ENCODE measurements around the gene IL36RN.

IL36RN gene

DNA sequence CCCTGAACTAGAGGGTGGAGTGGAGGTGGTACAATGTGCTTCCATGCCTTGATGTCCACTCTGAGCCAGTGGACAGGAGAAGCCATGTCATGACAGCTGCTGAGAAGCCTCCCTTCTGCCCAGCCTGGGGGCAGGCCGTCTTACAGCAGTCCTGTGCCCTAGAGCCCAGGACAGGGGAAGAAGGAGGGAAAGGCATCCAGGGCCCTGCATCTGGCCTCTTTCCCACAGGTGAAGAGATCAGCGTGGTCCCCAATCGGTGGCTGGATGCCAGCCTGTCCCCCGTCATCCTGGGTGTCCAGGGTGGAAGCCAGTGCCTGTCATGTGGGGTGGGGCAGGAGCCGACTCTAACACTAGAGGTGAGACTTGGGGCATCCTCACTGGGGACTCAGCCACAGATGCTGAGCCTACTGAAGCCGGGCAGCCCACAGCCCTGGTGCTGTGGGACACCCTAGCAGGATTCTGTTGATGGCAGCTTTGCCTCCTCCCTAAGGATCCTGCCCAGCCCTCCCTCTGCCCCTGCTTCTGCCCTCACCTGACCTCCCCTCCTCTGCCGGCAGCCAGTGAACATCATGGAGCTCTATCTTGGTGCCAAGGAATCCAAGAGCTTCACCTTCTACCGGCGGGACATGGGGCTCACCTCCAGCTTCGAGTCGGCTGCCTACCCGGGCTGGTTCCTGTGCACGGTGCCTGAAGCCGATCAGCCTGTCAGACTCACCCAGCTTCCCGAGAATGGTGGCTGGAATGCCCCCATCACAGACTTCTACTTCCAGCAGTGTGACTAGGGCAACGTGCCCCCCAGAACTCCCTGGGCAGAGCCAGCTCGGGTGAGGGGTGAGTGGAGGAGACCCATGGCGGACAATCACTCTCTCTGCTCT lies 3.1 kb downstream of the IL36RN start:
- DNase-seq (ENCODE audit: low read depth in 2 of 2) = no peak
- H3K4me3 ChIP-seq (replicated peaks in 1 of 2; ENCODE audit: low read depth in 2 of 2, low read length in 2 of 2) = no peak overlapping the region
- TF ChIP-seq, protein P1, sequence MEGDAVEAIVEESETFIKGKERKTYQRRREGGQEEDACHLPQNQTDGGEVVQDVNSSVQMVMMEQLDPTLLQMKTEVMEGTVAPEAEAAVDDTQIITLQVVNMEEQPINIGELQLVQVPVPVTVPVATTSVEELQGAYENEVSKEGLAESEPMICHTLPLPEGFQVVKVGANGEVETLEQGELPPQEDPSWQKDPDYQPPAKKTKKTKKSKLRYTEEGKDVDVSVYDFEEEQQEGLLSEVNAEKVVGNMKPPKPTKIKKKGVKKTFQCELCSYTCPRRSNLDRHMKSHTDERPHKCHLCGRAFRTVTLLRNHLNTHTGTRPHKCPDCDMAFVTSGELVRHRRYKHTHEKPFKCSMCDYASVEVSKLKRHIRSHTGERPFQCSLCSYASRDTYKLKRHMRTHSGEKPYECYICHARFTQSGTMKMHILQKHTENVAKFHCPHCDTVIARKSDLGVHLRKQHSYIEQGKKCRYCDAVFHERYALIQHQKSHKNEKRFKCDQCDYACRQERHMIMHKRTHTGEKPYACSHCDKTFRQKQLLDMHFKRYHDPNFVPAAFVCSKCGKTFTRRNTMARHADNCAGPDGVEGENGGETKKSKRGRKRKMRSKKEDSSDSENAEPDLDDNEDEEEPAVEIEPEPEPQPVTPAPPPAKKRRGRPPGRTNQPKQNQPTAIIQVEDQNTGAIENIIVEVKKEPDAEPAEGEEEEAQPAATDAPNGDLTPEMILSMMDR (IDR thresholded peaks at IDR 0.05; ENCODE audit: low read depth, low read length) = no peak

DNA sequence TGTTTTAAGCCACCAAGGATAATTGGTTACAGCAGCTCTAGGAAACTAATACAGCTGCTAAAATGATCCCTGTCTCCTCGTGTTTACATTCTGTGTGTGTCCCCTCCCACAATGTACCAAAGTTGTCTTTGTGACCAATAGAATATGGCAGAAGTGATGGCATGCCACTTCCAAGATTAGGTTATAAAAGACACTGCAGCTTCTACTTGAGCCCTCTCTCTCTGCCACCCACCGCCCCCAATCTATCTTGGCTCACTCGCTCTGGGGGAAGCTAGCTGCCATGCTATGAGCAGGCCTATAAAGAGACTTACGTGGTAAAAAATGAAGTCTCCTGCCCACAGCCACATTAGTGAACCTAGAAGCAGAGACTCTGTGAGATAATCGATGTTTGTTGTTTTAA lies 5.3 kb downstream of the IL36RN start:
- TF ChIP-seq, protein P1 (IDR thresholded peaks at IDR 0.05; ENCODE audit: low read depth, low read length) = no peak

DNA sequence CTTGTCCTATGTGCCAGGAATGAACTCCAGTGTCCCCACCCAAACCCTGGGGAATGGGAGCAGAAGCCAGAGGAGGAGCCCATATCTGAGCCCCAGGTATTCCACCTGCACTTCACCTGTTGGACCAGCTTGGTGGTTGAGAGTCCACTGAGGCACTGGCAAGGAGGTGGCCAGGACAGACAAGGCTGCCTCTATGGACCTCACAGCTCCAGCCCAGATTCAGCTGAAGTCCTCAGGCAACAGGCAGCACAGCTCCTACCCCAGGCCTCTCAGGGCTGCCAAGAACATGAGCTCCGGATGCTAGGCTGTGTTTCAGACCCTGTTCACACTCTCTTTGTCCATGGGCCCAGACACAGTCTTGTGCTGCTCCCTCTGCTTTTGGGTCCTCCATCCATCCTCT lies 5.9 kb downstream of the IL36RN start:
- TF ChIP-seq, protein P1 (IDR thresholded peaks at IDR 0.05; ENCODE audit: low read depth, low read length) = no peak
- no peak for DNase-seq (ENCODE audit: low read depth in 2 of 2)
- no peak overlapping the region for H3K4me3 ChIP-seq (replicated peaks in 1 of 2; ENCODE audit: low read depth in 2 of 2, low read length in 2 of 2)

More for the DNA sequence above, 5.3 kb downstream of the IL36RN start:
- DNase-seq (ENCODE audit: low read depth in 2 of 2) = no peak
- no peak overlapping the region for H3K4me3 ChIP-seq (replicated peaks in 1 of 2; ENCODE audit: low read depth in 2 of 2, low read length in 2 of 2)

DNA sequence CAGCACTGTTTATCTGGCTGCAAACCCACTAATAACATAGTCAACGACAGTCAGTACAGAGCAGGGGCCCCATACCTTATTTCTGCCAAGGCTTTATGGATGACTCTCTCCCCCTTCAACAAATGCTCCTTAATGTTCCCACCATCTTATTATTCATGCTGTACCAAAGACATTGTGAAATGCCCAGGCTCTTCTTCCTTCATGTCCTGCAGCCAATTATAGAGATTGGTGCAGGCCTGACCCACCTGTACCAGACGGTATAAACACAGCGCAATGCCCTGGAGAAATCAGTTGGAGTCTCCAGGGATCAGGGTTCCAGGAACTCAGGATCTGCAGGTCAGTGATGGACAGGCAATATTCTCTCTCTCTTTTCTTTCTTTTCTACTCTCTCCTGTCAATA lies 8.7 kb downstream of the IL36RN start, which contains the start of gene IL1F10:
Gene IL1F10 (plus strand): TSS at position 290 of the 400 bp plus-strand sequence. CDS start 4,769 bp downstream, outside the sequence.
- no peak for DNase-seq (ENCODE audit: low read depth in 2 of 2)
- TF ChIP-seq, protein P1 (IDR thresholded peaks at IDR 0.05; ENCODE audit: low read depth, low read length) = no peak
- no peak within 1 kb of the TSS for H3K4me3 ChIP-seq (replicated peaks in 1 of 2; ENCODE audit: low read depth in 2 of 2, low read length in 2 of 2)

DNA sequence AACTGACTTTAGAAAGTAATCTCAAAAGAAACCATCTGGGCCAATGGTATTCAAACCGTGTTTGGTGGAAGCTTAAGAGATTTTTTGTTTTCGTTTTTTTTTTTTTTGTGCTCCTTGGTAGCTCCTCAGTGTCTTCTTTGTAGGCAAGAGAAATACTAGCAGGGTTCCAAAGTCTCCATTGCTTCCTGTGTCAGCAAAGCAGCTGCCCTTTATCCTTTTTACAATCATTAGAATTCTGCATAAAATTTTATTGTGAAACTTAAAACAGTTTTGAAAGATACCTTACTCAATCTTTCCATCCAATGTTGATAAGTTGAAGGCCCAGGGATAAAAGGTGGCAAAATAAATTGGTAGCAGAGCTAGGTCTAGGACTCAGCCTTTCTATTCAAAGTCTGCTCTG lies 9.3 kb downstream of the IL36RN start:
- TF ChIP-seq, protein P1 (IDR thresholded peaks at IDR 0.05; ENCODE audit: low read depth, low read length) = no peak
- no peak for DNase-seq (ENCODE audit: low read depth in 2 of 2)
- no peak overlapping the region for H3K4me3 ChIP-seq (replicated peaks in 1 of 2; ENCODE audit: low read depth in 2 of 2, low read length in 2 of 2)

DNA sequence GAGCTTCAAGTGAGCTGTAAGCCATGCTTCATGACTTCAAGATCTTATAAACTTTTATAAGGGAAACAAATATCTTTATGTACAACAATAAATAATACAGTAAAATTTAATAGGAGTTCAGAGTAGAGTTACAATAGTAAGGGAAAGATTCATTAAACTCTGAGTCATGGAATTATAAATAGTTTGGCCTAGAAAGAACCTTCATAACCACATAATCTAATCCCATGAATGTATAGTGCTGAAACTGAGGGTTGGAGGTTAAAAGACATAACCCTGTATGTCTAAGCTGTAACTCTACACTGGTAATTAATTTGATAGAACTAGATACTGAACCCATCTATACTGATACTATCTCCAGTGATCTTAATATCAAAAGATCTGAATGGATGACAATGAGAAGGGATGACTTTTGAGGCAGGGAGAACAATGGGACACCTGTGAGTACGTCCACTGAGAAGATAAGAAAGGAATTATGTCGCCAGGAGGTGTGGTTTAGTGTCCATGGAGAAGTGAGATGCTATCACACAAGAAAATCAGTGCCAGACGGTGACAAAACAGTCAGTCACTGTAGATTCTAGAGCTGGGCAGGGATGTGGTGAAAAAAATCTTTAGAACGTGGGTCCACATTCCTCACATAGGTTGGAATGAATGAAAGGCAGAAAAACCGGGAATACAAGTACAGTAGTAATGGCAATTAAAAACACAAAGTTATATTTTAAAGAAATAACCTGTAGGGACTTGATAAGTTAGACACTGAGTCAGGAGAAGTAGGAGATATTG lies 9.9 kb downstream of the IL36RN start:
- TF ChIP-seq, protein P1 (IDR thresholded peaks at IDR 0.05; ENCODE audit: low read depth, low read length) = no peak
- DNase-seq (ENCODE audit: low read depth in 2 of 2) = no peak
- H3K4me3 ChIP-seq (replicated peaks in 1 of 2; ENCODE audit: low read depth in 2 of 2, low read length in 2 of 2) = no peak overlapping the region
